GM18499 (cell line): ENCODE results near the gene GRIFIN.
"Not testable (repeated sequence)": the region's sequence is repeated elsewhere in the genome, so short reads cannot be mapped to it uniquely, and the experiment has no call there.

ENCODE experiments used
- ATAC-seq: cut with Tn5 transposase; IDR thresholded peaks from one replicate; pipeline ENCODE4 v1.9.1; 2021; ENCODE audit warnings: moderate number of reproducible peaks; ENCODE audit not compliant: insufficient read depth, unreplicated experiment

Gene GRIFIN

GRCh38 chr7:2465928-2466327 is 10.3 kb downstream of the GRIFIN start:
- no peak for ATAC-seq

GRCh38 chr7:2462731-2463130 is 13.5 kb downstream of the GRIFIN start:
- ATAC-seq = no peak

- no peak for ATAC-seq
Observed at GRCh38 chr7:2461268-2462026, 14.8 kb downstream of the GRIFIN start.

- ATAC-seq = no peak
Observed at GRCh38 chr7:2460641-2461040, 15.6 kb downstream of the GRIFIN start.

GRCh38 chr7:2460188-2460587 is 16.0 kb downstream of the GRIFIN start:
- no peak for ATAC-seq

- no peak for ATAC-seq
Observed at GRCh38 chr7:2459674-2460073, 16.5 kb downstream of the GRIFIN start.

GRCh38 chr7:2453849-2454248 is 22.3 kb downstream of the GRIFIN start:
- ATAC-seq = not testable (repeated sequence)

GRCh38 chr7:2452643-2453270 is 23.4 kb downstream of the GRIFIN start:
- no peak for ATAC-seq

- no peak for ATAC-seq
Observed at GRCh38 chr7:2452074-2452507, 24.1 kb downstream of the GRIFIN start.

GRCh38 chr7:2451171-2452073 is 24.8 kb downstream of the GRIFIN start:
- ATAC-seq = no peak

GRCh38 chr7:2450198-2451107 is 25.7 kb downstream of the GRIFIN start:
- ATAC-seq = no peak

GRCh38 chr7:2446676-2447075 is 29.5 kb downstream of the GRIFIN start:
- no peak for ATAC-seq

GRCh38 chr7:2445898-2446555 is 30.2 kb downstream of the GRIFIN start:
- ATAC-seq = no peak

GRCh38 chr7:2445047-2445446 is 31.2 kb downstream of the GRIFIN start:
- no peak for ATAC-seq

- ATAC-seq = no peak
Observed at GRCh38 chr7:2444476-2444875, 31.7 kb downstream of the GRIFIN start.

- ATAC-seq = no peak
Observed at GRCh38 chr7:2443491-2443890, 32.7 kb downstream of the GRIFIN start.

- no peak for ATAC-seq
Observed at GRCh38 chr7:2441430-2442058, 34.7 kb downstream of the GRIFIN start.

GRCh38 chr7:2440608-2441245 is 35.5 kb downstream of the GRIFIN start:
- no peak for ATAC-seq
